Stimulated activated effector memory CD8-positive, alpha-beta T cell treated with anti-CD3 and anti-CD28 coated beads, Interleukin-12 subunit alpha, Interleukin-12 subunit beta, amount 100 ng/mL, for 72 hours (primary cell): ENCODE results near the gene KAT6B.

Experiments
- ATAC-seq: fragments of 150-1000 bp; cut with Tn5 transposase; 2 replicates; pipeline ENCODE4 v1.10.0; 2021
- DNase-seq, 2 donors: peaks; one replicate each; pipeline ENCODE4 v3.0.0; 2021 to 2022; ENCODE audit warnings: low spot score in 2 of 2
- H3K27ac Mint-ChIP-seq: one replicate; pipeline ENCODE4 v1.8.0; 2022; ENCODE audit warnings: mild to moderate bottlenecking, mixed read lengths
- H3K36me3 Mint-ChIP-seq: one replicate; pipeline ENCODE4 v1.8.0; 2022; ENCODE audit warnings: mild to moderate bottlenecking, mixed read lengths
- H3K4me1 Mint-ChIP-seq: one replicate; pipeline ENCODE4 v1.8.0; 2022; ENCODE audit warnings: mixed read lengths
- H3K4me3 Mint-ChIP-seq: one replicate; pipeline ENCODE4 v1.8.0; 2022; ENCODE audit warnings: mild to moderate bottlenecking, mixed read lengths
- H3K9me3 Mint-ChIP-seq: one replicate; pipeline ENCODE4 v1.8.0; 2022; ENCODE audit warnings: mixed read lengths

KAT6B gene

DNA sequence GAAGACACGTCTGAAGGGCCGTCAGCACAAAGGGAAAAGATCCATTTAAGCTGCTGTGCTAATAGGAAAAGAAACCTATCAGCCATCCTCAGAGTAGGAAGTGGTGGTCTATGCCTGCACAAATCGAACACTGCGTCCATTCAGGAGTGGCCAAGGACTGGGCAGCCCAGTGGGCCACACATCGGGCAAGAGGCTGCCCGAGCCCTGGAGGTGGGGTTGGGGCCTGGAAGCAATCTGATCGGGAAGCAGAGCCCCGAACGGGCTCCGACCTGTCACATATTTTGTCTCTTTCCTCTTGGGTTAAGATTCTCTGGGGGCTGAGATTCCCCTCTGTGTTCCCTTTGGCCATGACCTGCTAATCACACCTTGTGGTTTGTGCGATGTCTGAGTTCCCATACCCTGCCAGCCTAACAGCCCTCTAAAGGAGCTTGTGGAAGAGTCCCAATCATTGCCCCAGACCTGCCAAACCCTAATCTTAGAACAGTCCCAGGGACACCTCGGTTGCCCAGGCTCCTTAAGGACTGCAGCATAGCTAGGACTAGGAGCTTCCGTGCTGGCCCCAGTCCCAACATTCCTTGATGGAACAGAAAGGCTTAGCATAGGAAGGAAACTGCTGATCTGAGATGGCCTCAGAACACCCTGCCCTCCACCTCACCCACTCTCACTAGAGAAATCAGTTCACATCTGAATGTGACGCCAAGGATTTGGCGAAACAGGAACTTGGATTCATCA lies 207.2 kb downstream of the KAT6B start:
- peak; percentile 20 for ATAC-seq
- H3K4me3 Mint-ChIP-seq, result peak overlapping the region; percentile 14
- H3K36me3 Mint-ChIP-seq, result peaks cover 19% of the 10 kb centered on the region
- H3K9me3 Mint-ChIP-seq, result no peaks in the 10 kb centered on the region
- DNase-seq, result no peak
- H3K27ac Mint-ChIP-seq, result peak overlapping the region; percentile 84
- H3K4me1 Mint-ChIP-seq, result peaks cover 48% of the 10 kb centered on the region

DNA sequence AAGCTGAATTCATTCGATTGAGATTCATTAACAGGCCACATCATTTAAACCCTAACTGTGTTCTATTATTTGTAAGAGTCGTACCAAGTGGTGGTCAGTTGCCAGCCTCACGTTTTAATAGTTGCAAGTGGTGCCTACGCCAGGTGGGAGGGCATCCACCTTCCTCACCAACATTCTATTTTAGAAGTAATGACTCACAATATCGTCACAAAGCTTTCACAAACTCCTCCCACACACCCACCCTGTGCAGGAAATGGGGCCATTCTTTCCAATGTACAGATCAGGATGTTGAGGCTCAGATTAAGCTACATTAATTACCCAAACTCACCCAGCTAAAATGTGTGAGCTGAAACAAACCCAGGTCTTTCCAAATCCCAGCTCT lies 207.7 kb downstream of the KAT6B start:
- Mint-ChIP-seq H3K4me1 (peaks cover 48% of the 10 kb centered on the region), H3K36me3 (peaks cover 18% of the 10 kb centered on the region), H3K4me3 (peak overlapping the region; percentile 14), H3K9me3 (no peaks in the 10 kb centered on the region), H3K27ac (peak overlapping the region; percentile 84)
- DNase-seq, result no peak
- ATAC-seq, result peak; percentile 80

DNA sequence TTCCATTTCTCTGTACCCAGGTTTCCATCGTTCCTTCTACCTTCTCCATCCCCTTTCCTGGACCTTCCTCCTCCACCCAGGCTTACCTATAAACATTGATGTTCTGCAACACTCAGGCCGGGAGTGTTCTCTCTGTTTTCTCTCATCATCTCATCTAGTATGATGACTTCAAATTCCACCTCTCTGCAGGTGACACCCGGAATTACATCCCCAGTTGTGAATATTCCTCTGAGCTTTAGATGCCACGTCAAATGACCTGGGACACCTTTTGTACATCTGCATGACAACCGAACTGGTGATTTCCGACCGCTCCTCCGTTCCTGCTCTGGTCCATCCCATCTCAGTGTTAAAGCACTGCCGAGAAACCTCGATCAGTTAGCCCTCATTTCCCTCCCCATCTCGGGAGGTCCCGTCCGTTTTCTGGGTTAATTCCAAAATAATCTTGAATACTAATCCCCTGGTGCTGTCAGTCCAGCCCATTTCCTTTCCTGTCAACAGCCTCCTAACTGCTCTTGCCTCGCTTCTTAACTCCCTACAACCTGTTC lies 208.4 kb downstream of the KAT6B start:
- H3K4me3 Mint-ChIP-seq, result peak overlapping the region; percentile 14
- H3K36me3 Mint-ChIP-seq, result peaks cover 13% of the 10 kb centered on the region
- H3K9me3 Mint-ChIP-seq, result no peaks in the 10 kb centered on the region
- peaks cover 48% of the 10 kb centered on the region for H3K4me1 Mint-ChIP-seq
- DNase-seq (no peak), ATAC-seq (no peak)
- peak overlapping the region; percentile 84 for H3K27ac Mint-ChIP-seq

DNA sequence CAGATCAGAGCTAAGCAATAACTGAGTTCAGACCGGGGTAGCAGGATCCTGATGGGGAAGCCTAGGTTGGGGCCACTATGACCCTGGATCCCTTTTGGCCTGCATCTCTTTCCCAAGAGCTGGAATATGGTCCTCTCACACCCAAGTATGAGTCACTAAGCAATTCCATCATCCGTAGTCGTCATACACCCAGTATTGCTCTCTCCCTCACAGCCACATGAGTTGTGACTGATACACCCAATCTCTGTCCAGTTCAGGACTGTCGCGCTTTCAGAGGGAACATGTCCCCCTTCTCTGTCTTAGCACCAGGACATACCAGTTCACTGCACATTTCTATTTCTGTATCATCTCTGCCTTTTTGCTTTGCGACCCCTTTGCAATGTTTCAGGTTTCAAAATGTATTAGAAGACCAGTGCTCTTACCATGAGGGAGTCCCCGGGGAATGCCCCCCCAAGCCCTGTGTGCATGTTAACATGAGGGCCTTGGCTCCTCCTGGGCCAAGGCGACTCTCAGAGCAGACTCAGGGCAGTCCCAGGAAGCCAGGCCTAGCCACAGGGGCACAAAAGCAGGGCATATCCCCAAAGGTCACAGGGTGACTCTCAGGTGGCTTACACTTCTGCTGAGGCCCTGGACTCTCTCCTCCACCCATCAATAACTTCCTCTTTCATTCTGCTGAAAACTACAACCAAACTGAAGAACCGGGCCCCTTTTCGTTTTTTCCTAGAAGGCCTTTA lies 209.7 kb downstream of the KAT6B start:
- H3K4me1 Mint-ChIP-seq, result peaks cover 48% of the 10 kb centered on the region
- no peaks in the 10 kb centered on the region for H3K9me3 Mint-ChIP-seq
- H3K4me3 Mint-ChIP-seq, result peak overlapping the region; percentile 34
- H3K36me3 Mint-ChIP-seq, result peaks cover 3% of the 10 kb centered on the region
- ATAC-seq, result peak; percentile 60
- H3K27ac Mint-ChIP-seq, result peak overlapping the region; percentile 87
- no peak for DNase-seq

GRCh38 chr10:75037171-75038153 lies 211.1 kb downstream of the KAT6B start:
- H3K27ac Mint-ChIP-seq, result peak overlapping the region; percentile 87
- no peaks in the 10 kb centered on the region for H3K9me3 Mint-ChIP-seq
- peaks cover 48% of the 10 kb centered on the region for H3K4me1 Mint-ChIP-seq
- H3K4me3 Mint-ChIP-seq, result no peak overlapping the region
- no peak for DNase-seq
- no peak for ATAC-seq
- no peaks in the 10 kb centered on the region for H3K36me3 Mint-ChIP-seq

DNA sequence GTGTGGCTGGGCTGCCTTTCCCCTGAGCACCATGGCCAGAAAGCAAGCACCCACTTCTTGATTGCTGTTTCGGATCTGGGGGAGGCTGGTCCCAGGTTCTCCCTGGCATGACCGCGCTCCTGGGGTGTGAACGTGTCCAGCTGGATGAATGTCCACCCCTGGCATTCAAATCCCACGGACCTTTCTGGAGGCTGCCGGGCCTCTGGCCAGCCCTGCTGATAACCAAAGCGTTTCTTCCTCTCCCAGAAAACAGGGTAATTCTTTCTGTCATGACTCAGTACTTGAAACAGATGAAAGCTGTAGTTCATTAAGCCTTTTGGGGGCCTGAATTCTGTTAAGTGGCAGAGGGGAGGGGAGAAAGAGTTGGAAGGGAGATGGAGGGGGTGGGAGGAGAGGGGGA lies 211.9 kb downstream of the KAT6B start:
- DNase-seq (no peak), ATAC-seq (no peak)
- H3K4me3 Mint-ChIP-seq, result no peak overlapping the region
- H3K4me1 Mint-ChIP-seq, result peaks cover 50% of the 10 kb centered on the region
- no peaks in the 10 kb centered on the region for H3K36me3 Mint-ChIP-seq
- H3K9me3 Mint-ChIP-seq, result no peaks in the 10 kb centered on the region
- H3K27ac Mint-ChIP-seq, result no peak overlapping the region

GRCh38 chr10:75040576-75040975 lies 214.2 kb downstream of the KAT6B start:
- DNase-seq (no peak), ATAC-seq (no peak)
- Mint-ChIP-seq H3K4me3 (no peak overlapping the region), H3K36me3 (no peaks in the 10 kb centered on the region), H3K27ac (no peak overlapping the region), H3K4me1 (peaks cover 46% of the 10 kb centered on the region), H3K9me3 (no peaks in the 10 kb centered on the region)

DNA sequence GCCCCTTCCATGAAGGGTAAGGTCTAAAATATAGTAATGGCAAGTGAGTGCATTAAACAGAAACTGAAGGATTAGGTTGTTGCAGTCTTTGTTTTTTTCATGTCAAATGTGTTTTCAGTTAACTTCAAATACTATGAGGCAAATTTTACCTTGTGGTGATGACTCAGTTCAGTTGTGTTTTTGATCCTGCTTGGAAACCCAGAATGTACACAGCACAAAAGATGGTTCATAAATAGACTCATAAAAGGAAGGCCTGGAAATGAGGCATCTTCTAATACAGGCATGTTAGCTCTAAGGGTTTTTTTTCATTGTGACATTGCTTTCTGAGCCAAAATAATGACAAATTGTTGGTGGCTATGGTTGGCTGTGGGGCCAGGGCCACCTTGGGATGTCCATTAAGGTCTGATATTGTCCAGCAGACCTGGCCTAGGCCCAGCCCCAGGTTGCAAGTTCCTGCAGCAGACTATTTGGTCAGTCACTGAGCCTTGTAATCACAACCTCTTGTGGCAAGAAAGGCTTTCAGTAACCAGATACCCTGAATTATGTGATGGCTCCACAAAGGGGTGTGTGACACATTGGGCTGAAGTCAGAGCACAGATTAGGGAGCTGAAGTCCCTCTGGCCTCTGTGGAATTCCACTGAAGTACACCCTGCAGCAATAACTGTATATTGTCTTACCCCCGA lies 216.0 kb downstream of the KAT6B start:
- peaks cover 27% of the 10 kb centered on the region for H3K4me1 Mint-ChIP-seq

DNA sequence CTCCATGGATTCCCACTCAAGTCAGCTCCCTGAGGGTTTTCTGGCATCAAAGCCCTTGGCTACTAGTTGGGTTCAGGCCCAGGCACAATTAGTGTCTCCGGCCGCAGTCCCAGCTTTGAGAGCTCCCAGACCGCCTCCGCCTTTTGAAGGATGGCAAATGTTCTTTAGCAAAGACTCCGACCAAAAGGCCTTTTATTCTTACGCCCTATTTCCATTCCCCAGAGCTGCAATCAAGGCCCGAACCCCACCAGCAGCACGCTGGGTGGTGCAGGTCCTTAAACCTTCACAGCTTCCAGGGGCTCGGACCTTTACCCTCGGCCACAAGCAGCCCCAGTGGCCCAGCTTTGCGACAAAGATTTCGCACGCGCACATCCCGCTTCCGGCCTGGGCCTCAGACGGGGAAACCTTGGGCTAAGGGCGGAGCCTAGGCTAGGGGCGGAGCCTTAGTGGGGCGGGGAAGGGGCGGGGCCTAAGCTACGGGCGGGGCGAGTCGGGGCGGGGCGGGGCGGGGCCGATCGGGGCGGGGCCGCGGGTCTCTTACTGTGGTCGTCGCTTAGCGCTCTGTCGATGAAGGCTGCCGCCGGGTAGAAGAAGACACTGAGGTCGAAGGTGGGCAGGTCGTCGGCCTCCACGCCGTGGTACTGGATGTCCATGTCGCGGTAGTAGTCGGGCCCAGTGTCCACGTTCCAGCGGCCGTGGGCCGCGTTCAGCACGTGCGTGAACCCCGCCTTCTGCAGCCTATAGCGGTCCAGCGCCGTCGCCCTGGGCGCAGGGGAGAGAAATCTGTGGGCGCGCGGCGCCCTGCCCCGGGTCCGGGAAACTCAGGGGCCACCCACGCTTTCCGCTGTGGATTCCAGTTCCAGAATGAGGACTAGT lies 217.1 kb downstream of the KAT6B start:
- DNase-seq (peak; percentile 36 to 59), ATAC-seq (peak; percentile 67)
- Mint-ChIP-seq H3K9me3 (no peaks in the 10 kb centered on the region), H3K36me3 (no peaks in the 10 kb centered on the region), H3K27ac (peak overlapping the region; percentile 60), H3K4me1 (peaks cover 18% of the 10 kb centered on the region), H3K4me3 (peak overlapping the region; percentile 62)

More for the DNA sequence above, 216.0 kb downstream of the KAT6B start:
- H3K4me3 Mint-ChIP-seq, result no peak overlapping the region
- H3K36me3 Mint-ChIP-seq, result no peaks in the 10 kb centered on the region
- H3K9me3 Mint-ChIP-seq, result no peaks in the 10 kb centered on the region
- peak; percentile 82 for ATAC-seq
- H3K27ac Mint-ChIP-seq, result peak overlapping the region; percentile 60
- DNase-seq, result no peak

DNA sequence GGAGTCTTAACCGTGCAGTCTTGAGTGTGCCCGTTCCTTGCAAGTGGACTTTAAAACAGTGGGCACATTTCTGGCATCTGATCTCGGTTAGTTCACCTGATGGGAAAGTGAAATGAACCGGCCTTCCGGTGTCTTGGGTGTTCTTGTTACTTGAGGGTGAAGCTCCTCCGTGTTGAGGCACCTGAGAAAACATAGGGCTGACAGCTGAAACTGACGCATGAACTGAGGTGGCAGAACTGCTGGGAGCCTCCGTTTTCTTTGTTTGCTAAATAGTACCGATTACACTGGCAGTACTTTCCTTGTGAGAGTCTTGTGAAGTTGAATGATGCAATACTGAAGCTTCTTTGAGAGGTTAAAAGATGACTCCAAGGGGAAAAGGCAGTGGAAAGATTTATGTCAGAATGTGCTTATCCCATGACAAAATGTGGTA lies 222.3 kb downstream of the KAT6B start:
- H3K36me3 Mint-ChIP-seq, result no peaks in the 10 kb centered on the region
- no peak overlapping the region for H3K4me3 Mint-ChIP-seq
- H3K27ac Mint-ChIP-seq, result no peak overlapping the region
- DNase-seq (no peak), ATAC-seq (no peak)
- H3K4me1 Mint-ChIP-seq, result peaks cover 12% of the 10 kb centered on the region
- H3K9me3 Mint-ChIP-seq, result no peaks in the 10 kb centered on the region

GRCh38 chr10:75049316-75050148 lies 223.1 kb downstream of the KAT6B start:
- H3K36me3 Mint-ChIP-seq, result no peaks in the 10 kb centered on the region
- no peak for ATAC-seq
- DNase-seq, result no peak
- no peaks in the 10 kb centered on the region for H3K9me3 Mint-ChIP-seq
- no peak overlapping the region for H3K27ac Mint-ChIP-seq
- H3K4me3 Mint-ChIP-seq, result no peak overlapping the region
- H3K4me1 Mint-ChIP-seq, result peaks cover 4% of the 10 kb centered on the region

GRCh38 chr10:75050149-75050919 lies 223.9 kb downstream of the KAT6B start:
- H3K27ac Mint-ChIP-seq, result no peak overlapping the region

More at GRCh38 chr10:75050149-75050919, 223.9 kb downstream of the KAT6B start:
- H3K4me1 Mint-ChIP-seq, result no peaks in the 10 kb centered on the region
- H3K4me3 Mint-ChIP-seq, result no peak overlapping the region
- H3K36me3 Mint-ChIP-seq, result no peaks in the 10 kb centered on the region
- no peak for DNase-seq
- no peak for ATAC-seq
- H3K9me3 Mint-ChIP-seq, result no peaks in the 10 kb centered on the region
